Jurkat, Clone E6-1 (cell line): Measurements from ENCODE around the gene KIAA1328.
A peak's percentile ranks its signal among the peaks of the same experiment; 100 is the strongest.

Experiments
- DNase-seq: peaks from one replicate; pipeline ENCODE4 v3.0.0-alpha.2; 2011; ENCODE audit warnings: low read depth, low spot score
- H3K4me3 ChIP-seq: 2 replicates; pipeline ENCODE4 v1.5.1; 2011; ENCODE audit warnings: mild to moderate bottlenecking, low read length, control low read depth, moderate library complexity

Gene KIAA1328

GRCh38 chr18:37258819-37259218, 429.9 kb downstream of the KIAA1328 start:
- H3K4me3 ChIP-seq, result no peak overlapping the region
- no peak for DNase-seq

- DNase-seq, result no peak
- no peak overlapping the region for H3K4me3 ChIP-seq
These were observed 430.8 kb downstream of the KIAA1328 start for GRCh38 chr18:37259711-37260110.

- no peak overlapping the region for H3K4me3 ChIP-seq
- no peak for DNase-seq
These were observed 431.6 kb downstream of the KIAA1328 start for GRCh38 chr18:37260367-37261093.

GRCh38 chr18:37261246-37261840, 432.4 kb downstream of the KIAA1328 start:
- DNase-seq, result no peak
- no peak overlapping the region for H3K4me3 ChIP-seq

GRCh38 chr18:37261988-37262387, 433.1 kb downstream of the KIAA1328 start:
- DNase-seq, result no peak

GRCh38 chr18:37264956-37265355, 436.0 kb downstream of the KIAA1328 start:
- no peak overlapping the region for H3K4me3 ChIP-seq
- no peak for DNase-seq

More at GRCh38 chr18:37261988-37262387, 433.1 kb downstream of the KIAA1328 start:
- no peak overlapping the region for H3K4me3 ChIP-seq

- DNase-seq, result no peak
These were observed 436.5 kb downstream of the KIAA1328 start for GRCh38 chr18:37265382-37265781.

GRCh38 chr18:37266290-37266689, 437.4 kb downstream of the KIAA1328 start:
- no peak for DNase-seq
- no peak overlapping the region for H3K4me3 ChIP-seq

More at GRCh38 chr18:37265382-37265781, 436.5 kb downstream of the KIAA1328 start:
- H3K4me3 ChIP-seq, result no peak overlapping the region

GRCh38 chr18:37270038-37270665, 441.2 kb downstream of the KIAA1328 start:
- DNase-seq, result peak; percentile 49
- no peak overlapping the region for H3K4me3 ChIP-seq

GRCh38 chr18:37270666-37271052, 441.7 kb downstream of the KIAA1328 start:
- no peak overlapping the region for H3K4me3 ChIP-seq
- no peak for DNase-seq

GRCh38 chr18:37272226-37272625, 443.3 kb downstream of the KIAA1328 start:
- no peak overlapping the region for H3K4me3 ChIP-seq

GRCh38 chr18:37272841-37273240, 443.9 kb downstream of the KIAA1328 start:
- no peak for DNase-seq
- no peak overlapping the region for H3K4me3 ChIP-seq

More at GRCh38 chr18:37272226-37272625, 443.3 kb downstream of the KIAA1328 start:
- DNase-seq, result no peak

- no peak for DNase-seq
- H3K4me3 ChIP-seq, result no peak overlapping the region
These were observed 445.6 kb downstream of the KIAA1328 start for GRCh38 chr18:37274309-37275236.

- H3K4me3 ChIP-seq, result no peak overlapping the region
- DNase-seq, result no peak
These were observed 446.4 kb downstream of the KIAA1328 start for GRCh38 chr18:37275237-37275741.

GRCh38 chr18:37276111-37276890, 447.4 kb downstream of the KIAA1328 start:
- no peak for DNase-seq

DNA sequence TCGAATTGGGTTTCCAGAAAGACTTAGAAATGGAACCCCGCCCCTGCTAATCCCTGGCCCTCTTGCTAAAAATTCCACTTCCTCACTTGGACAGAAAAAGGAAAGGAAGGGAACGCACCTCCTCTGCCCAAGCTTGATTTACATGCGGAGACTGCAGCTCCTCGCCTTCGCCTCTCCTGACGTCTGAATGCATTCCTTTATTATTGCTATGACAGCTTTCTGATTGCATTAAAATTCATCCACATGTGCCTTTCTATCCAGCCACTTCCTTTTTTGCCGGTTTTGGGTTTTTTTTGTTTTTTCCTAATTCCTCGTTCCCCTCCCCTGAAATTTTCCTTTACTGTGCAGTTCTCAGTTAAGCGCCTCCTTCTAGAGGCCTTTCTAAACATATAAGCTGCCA, 448.9 kb downstream of the KIAA1328 start:
- H3K4me3 ChIP-seq, result no peak overlapping the region
- DNase-seq, result no peak

More at GRCh38 chr18:37276111-37276890, 447.4 kb downstream of the KIAA1328 start:
- H3K4me3 ChIP-seq, result no peak overlapping the region
